CD4-positive, alpha-beta T cell treated with Interleukin-17A for 4 hours (primary cell): ENCODE results near the gene ACACA.
"Not testable (repeated sequence)": the region's sequence is repeated elsewhere in the genome, so short reads cannot be mapped to it uniquely, and the experiment has no call there.

ENCODE experiments used
- DNase-seq: peaks from one replicate; pipeline ENCODE4 v3.0.0-alpha.2; 2020; ENCODE audit warnings: mixed read lengths

ACACA gene

DNA sequence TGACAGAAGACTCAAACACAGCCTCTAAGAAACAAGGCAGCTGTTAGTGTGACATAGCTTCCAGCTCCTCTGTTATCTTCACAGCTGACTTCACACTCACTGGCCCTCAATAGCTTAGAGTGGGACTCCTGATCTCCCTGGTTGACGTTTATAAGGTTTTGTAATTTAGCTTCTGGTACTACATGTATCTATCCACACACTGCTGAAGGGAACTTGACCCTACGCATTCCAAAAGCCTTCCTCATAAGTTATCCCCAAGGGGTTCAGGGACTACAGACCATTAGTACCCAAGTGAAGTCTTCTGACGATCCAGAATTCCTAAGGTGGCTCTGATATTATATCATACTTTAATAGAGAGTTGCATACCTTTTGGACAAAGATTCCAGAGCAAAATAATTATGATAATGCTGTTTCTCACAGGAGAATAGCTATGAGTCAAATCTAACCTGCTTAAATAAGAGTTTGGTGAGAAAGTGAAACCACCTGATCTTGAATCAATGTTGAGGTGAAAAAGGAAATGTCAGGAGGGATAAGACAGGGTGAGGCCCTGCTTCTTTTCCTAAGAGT, 14.5 kb downstream of the ACACA start:
- no peak for DNase-seq

DNA sequence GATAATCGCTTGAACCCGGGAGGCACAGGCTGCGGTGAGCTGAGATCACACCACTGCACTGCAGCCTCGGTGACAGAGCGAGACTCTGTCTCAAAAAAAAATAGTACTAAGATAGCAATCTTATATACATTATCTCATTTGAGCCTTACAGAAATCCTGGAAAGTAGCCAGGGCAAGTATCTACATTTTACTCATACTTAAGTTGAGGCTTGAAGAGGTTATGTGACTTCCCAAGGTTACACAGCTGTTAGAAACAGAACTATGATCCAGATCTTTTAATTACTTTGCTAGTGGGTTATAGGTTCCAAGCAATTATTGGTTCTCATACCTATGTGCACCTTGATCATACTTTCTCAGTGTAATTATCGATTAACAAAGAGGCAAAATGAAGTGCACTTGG, 15.5 kb downstream of the ACACA start:
- no peak for DNase-seq

DNA sequence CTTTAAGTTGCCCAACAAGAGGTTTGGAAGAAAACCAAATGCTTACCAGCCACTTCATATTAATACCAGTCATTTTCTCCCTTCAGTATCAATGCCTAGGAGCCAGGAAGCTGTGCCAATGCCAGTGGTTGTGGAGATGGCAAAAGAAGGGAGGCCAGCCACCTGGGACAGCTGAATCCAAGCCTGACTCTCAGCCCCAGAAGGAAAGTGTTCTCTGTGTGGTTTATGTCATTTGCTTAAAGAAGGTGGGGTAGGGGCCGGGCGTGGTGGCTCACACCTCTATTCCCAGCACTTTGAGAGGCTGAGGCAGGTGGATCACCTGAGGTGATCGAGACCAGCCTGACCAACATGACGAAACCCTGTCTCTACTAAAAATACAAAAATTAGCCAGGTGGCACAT, 17.5 kb downstream of the ACACA start:
- no peak for DNase-seq

DNA sequence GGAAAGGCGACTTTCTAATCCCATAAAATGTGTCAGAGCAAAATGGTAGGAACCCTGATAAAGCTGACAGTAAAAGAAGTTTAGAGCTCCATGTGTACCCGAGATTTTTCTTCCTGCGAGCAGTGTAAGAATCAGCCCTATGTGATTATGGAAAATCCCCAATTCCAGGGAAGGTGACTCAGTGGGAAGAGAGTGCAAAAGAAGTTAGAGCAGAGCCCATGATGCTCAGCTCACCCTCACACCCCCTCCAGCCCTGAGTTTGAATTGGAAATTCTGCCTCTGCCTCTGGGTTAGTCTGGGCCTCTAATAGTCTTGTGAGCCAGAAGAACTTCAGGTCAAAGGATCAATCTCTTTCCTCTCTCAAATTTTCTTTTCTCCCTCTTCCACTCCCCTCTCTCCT, 18.4 kb downstream of the ACACA start:
- DNase-seq = no peak

DNA sequence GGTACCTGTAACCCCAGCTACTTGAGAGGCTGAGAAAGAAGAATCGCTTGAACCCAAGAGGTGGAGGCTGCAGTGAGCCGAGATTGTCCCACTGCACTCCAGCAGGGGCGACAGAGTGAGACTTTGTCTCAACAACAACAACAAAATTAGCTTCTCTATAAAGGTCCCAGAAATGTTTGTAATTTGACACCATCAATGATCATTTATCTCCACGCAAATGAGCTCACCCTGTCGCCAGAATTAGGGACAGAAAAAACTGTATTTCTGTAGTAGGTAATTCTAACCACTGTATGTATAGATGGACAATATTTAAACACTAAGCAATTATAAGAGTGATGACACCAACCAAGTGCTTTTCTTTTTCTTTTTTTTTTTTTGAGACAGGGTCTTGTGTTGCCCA, 20.2 kb downstream of the ACACA start:
- no peak for DNase-seq

DNA sequence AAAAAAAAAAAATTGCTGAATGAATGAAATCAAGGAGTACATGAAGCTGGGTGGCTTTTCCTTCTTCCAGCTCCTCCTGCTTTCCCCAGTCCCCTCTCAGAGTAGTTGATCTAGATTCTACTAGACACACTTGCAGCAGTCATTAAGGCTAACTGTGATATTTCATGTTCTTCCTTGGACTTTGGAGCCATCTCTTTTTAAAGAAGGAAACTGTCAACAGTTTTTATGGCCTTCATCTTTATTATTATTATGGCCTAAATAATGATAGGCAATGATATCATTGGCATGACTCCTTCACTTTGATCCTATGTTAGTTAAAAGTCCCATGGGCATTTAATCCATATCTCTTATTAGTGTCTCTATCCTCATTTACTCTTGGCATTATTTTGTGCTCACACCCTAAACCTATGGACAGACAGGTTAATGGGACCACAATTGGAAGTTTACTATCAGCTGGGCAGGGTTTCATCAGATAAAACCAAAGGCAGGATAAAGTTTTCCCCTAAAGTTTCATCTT, 21.1 kb downstream of the ACACA start:
- DNase-seq = no peak

DNA sequence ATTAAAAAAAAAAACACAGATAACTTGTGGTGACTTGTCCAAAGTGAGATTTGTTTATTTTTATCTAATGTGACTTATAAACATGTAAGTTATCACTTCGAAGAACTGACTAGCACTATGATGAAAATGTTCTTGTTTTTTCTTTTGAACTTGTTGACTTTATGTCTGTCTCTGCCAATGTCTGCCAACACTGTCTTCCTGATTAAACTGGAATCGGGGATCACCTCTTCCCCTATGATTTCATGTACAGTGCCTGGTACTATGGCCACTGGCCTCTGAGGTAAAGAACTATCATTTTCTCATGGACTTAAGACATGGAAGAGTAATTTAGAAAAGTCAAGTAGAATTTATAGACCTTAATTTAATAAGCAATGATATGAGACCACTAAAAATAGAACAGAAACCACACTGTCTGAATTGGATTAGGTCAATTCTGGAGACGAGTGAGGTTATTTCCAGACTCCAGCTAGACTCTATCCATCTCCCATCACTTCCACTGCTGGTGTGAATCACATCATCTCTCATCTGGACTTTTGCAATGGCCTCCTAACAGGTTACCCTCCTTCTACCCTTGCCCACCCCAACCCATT, 22.0 kb downstream of the ACACA start:
- no peak for DNase-seq

DNA sequence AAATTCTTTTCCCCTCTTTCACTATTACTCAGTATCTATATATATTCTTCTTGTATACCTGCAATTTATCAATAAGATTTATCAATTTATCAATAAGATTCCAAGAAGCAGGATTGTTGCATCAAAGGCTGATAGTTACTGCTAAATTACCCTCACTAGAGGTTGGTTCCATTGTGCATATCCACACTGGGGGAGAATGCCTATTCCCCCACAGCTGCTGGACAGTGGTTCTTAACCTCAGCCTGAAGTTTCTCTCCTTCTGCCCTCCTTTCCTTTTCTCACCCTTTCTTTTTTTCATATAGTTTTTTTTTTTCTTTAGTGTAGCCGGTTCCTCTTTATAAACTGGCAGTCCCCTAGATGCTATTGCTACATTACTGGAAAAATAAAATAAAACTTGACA, 24.6 kb downstream of the ACACA start:
- DNase-seq = no peak

DNA sequence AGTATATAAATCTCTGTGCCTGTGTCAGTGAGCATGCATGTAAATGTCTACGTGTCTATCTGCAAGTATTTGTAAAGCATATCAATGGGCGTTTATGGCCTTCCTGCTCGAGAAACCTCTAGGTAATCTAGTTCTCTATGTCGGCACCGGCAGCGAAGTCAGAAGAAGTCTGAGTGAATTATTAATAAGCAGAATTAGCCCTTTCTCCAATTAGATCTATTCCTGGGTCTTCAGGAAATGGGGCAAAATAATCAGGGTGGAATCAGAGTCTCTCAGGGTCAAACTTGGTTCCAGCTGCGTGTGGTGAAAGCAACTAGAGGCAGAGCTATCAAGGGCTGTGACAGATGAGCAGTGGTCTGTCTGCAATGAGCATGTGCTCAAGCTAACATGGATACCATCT, 30.9 kb downstream of the ACACA start, which contains the start of gene C17orf78:
C17orf78 (plus strand) TSS at position 280 of the 400 bp plus-strand sequence; CDS start at position 388, 108 bp downstream.
- DNase-seq = no peak

DNA sequence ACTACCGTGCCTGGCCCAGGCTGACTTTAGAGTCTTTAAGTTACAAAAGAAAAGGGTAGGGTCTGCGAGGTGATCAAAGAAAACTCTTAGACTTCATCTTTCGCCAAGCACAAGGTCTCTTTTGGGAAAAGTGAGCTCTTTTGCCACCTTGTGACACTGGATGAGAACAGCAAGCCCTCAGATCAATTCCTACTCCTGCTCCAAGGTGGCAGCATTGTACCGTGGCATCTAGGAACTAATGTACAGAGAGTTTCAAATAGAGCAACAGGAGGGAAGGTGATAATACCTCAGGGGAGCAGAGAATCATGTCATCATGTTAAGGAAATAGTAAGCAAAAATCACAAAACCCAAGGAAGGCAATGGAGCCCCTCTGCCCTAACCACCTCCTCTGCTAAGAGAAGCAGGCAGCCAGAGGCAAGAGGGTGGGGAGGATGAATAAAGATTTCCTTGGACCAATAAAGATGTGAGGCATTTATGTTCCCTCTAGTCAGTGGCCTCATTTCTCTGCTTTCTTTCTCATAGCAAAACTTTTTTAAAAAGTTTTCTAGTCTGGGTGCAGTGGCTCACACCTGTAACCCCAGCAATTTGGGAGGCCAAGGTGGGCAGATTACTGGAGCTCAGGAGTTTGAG, 33.0 kb downstream of the ACACA start:
- DNase-seq = peak; percentile 65

DNA sequence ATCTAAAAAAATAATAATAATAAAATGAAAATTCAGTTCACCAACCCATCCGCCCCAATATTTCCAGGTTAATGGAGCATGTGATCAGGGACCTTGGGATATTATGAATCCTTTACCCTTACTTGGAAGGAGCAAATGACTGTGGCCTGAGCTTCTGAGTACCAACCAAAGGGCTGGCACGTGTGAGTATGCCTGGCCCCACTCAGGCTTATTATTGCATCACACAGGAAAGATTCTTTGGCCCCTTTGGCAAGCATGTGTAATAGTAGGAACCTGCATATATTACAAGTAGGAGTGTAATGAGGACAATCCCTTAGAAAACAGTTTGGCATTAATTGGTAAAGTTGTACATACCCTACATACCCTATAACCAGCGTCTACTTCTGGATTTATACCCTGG, 38.1 kb downstream of the ACACA start:
- DNase-seq = no peak

DNA sequence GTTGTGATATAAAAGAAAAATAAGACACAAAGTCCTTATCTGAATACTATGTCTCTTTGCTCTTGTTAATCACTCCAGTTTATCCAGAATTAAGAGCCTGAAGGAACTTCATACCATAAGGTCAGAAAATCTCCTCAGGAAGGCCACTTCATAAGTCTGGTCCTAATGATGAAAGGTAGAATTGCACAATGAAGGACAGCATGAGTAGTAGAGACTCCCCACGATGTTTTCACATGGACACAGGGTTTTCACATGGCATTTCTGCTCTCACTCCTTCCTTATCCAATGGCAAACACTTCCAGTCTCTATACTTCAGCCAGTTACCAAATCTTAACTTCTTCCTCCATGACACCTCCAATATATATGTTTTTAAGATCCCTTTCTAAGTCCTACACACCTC, 41.0 kb downstream of the ACACA start:
- DNase-seq = no peak

DNA sequence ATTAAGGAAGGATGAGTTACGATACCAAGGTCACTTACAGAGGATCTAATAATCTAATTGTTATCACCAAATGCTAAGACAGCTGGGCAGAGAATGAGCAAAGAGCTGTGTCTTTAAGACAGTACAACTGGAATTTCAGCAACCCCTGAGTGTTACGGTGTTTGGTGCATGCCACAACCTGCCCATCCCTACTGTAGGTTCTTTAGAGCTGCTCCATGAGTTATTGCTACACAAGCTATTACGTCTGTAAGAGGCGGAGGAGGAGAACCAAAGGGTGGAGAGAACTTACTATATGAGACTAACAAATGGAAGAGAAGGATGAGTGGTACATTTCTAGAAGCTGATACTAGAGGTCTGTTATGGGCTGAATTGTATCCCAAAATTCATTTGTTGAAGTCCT, 45.1 kb downstream of the ACACA start:
- DNase-seq = no peak

DNA sequence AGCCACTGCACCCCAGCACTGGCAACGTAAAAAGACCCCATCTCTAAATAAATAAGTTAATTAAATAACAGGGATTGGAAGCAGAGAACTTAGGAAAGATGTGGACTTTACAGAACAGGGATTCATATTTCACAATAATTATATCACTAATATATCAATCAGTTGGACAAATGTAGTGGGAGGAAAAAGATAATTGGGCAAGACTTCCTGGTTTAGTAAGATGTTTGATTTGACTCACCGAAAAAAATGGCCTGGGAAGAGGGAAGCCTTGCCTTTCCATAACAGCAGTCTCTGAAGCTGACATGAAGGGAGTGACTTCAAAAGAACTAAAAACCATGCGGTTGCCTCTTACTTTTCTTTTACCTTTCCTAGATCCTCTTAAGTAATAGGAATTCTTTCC, 46.0 kb downstream of the ACACA start:
- no peak for DNase-seq

DNA sequence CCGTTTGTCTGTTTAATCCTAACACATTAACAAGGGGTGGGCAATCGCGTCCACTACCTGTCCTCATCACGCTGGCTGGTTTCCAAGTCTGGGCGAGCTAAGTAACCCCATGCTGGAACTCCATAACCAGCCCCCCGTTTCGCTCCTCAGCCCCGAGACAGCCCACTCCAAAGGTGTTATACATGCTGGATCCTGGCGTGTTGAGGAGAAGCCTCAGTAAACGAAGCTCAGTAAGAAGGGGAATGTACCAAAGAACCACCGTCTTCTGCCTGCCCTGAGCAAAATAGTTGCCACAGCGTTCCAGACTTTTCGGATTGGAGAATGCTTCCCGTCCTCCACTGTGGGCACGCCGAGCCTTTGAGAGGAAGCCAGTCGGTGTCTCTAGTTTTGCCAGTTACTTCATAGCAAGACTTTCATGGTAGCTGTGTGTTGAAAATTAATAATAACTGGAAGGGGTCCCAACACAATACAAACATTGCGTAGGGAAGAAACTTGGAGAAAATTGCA, 46.9 kb downstream of the ACACA start:
- DNase-seq = no peak

DNA sequence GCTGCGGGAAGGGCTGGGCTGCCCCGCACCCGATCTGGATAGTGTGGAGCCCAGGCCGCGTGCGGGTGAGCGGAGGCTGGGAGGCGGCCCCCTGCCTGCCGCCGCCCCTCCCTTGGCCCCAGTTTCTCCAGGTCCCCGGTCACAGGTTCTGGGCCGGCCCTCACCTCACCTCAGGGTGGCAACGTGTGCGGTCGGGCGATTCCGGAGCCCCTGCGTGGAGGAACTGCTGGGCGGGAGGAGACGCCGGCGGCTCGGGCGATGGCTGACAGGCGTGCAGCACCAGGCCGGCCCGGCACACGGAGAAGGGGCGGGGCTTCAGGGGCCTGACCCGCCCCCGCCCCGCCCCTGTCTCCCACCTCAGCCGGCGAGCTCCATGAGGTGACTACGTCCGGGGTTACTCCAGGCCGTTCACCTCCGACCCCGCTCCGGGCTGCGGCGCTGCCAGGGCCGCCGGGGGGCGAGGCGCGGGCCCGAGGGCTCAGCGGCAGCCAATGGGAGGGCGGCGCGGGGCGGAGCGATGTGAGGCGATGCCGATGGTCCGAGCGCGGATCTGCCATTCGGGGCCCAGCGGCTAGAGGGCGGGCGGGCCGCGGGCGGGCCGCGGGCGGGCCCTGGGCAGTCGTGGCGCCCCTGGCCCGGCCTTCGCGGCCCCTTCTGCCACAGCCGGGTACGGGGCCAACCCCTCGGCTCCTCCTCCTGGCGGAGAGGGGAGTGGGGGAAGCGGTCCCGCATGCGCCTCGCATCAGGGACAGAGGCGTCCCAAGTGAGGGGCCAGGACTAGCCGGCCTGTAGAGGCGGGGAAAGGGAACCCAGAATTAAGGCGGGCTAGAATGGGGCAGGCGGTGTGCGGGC, 47.6 kb downstream of the ACACA start:
- DNase-seq = peak; percentile 91

DNA sequence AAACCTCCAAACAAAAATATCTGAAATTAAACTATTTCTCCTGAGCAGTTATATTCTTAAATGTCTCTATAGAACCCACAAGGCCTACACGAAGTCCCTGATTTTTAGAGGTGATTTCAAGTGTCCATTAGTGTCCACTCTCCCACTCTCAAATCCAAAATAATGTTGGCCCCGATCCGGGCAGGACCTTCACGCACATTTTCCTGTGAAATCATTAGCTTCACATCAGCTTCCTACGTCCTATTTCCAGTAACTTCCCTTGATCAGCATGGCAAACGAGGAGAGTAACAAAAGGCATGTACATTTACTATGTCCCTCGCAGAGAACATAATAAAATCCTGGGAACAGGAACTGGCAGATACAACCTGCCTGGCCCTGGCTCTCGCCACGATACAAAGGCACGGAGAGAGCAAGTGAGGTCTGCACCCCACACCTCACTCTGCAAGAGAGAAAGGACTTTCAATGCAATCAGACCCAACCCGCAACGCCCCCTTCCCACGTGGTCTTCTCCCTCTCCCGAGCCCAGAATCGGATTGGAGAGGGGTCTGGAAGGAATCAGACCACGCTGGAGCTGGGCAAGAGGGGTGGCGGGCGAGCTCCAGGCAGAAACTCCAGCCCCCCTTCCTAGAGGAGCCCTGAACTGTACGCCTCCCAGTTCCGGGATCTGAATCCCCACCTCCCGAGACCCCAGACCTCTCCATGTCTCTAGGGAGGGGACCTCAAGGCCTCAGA, 48.4 kb downstream of the ACACA start:
- DNase-seq = peak; percentile 23

DNA sequence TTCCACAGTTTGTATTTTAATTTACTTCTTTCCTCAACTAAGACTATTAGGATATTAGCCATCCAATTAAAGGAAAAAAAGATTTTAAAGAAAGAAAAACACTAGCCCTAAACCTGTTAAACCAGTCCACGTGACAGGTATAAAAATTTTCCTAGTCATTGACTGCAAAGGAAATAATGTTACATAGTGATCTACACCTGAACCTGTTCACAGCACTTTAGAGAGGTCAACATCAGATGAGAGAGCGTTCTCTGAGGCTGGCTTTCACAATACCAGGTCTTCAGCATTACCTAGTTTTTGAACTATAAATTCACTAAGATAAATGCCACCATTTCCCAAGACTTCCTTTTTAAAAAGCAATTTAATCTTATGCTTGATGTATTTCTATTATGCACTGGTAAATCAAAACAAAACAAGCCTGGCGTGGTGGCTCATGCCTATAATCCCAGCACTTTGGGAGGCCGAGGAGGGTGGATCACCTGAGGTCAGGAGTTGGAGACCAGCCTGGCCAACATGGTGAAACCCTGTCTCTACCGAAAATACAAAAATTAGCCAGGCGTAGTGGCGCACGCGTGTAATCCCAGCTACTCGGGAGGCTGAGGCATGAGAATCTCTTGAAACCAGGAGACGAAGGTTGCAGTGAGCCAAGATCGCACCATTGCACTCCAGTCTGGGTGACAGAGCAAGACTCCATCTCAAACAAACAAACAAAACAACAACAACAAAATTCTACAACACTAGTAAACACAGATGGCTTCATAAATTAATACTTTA, 49.7 kb downstream of the ACACA start:
- DNase-seq = not testable (repeated sequence)

DNA sequence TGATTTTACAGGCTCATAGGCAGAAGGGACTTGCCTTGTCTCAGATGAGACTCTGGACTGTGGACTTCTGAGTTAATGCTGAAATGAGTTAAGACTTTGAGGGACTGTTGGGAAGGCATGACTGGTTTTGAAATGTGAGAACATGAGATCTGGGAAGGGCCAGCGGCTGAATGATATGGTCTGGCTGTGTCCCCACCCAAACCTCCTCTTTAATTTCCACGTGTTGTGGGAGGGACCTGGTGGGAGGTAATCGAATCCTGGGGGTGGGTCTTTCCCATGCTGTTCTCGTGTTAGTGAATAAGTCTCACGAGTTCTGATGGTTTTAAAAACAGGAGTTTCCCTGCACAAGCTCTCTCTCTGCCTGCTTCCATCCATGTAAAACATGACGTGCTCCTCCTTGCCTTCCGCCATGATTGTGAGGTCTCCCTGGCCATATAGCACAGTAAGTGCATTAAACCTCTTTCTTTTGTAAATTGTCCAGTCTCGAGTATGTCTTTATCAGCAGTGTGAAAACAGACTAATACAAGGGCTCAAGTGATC, 59.7 kb downstream of the ACACA start:
- not testable (repeated sequence) for DNase-seq

DNA sequence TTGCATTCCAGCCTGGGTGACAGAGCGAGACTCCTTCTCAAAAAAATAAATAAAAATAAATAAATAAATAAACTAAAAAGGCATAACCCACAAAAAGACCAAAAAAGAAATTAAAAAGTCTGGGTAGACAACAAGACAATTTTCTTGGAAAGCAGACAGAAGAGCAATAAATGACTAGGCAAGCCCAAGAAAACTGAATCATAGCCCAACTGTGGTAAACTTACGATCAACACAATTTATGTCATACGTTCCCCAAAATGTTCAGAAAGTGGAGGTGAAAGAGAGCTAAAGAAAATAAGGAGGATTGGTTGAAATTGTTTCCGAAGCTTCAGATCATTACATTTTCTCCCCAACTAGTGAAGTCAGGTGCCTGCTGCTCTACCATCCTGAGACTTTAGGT, 62.1 kb downstream of the ACACA start:
- DNase-seq = no peak

DNA sequence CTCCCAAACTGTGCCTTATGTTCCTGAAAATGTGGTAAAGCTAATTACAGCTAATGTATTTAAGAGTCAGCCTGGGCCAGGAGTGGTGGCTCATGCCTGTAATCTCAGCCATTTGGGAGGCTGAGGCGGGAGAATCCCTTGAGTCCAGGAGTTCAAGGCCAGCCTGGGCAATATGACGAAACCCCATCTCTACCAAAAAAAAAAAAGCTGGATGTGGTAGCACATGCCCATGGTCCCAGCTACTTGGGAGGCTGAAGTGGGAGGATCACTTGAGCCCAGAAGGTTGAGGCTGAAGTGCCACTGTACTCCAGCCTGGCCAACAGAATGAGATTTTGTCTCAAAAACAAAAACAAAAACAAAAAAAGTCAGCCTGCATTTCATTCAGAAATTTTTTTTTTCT, 64.0 kb downstream of the ACACA start:
- DNase-seq = no peak
